HCT116 (cell line): ENCODE results near the gene FRMD4A. TPM values are rescaled to one million over a fixed set of nuclear protein-coding genes. Genes with fewer than 3 reads are reported as not detected.

Experiments
- ATAC-seq: fragments of 200-7000 bp; cut with Tn5 transposase; 2 replicates; pipeline ENCODE4 v1.9.1; 2020; ENCODE audit warnings: mild to moderate bottlenecking, moderate library complexity
- BruUV-seq: library from RNA; stranded (reverse); fragments of 400-500 nt; replicated peaks from 2 replicates; lab custom pipeline; 2021; lab: Mats Ljungman, UMichigan
- CTCF ChIA-PET: fragments of 300-600 bp; sonication (Branson Sonifier 250); formaldehyde crosslinking; loops from one replicate; lab custom pipeline; 2021; ENCODE audit warnings: antibody characterized with exemption; lab: Charles Lee
- POLR2A ChIA-PET: fragments of 300-600, 350-600 bp; sonication (Branson Sonifier 250); formaldehyde crosslinking; loops from one replicate; lab custom pipeline; 2021; ENCODE audit warnings: antibody characterized with exemption; lab: Charles Lee
- RAD21 ChIA-PET, 2 experiments: fragments of 300-600 bp; sonication (Branson Sonifier 250); formaldehyde crosslinking; loops; one replicate each; lab custom pipeline; 2023; ENCODE audit warnings: low total read pairs in 2 of 2; ENCODE audit not compliant: uncharacterized antibody in 2 of 2, unreplicated experiment in 2 of 2, low non-redundant PET in 1 of 2; lab: Charles Lee
- DNase-seq: peaks from one replicate; pipeline ENCODE4 v3.0.0-alpha.2; 2010; ENCODE audit warnings: low read depth, low spot score
- H2AFZ ChIP-seq: fragments of 200-600 bp; shearing (Covaris generic), sonication (generic); 2 replicates; pipeline ENCODE4 v1.6.1; 2017; ENCODE audit warnings: low read depth, mixed run types, mixed read lengths, antibody characterized with exemption, low read length; ENCODE audit not compliant: poor library complexity, severe bottlenecking
- H3K27ac ChIP-seq: 2 replicates; pipeline ENCODE4 v1.5.1; 2012; ENCODE audit warnings: low read depth, low read length
- H3K27me3 ChIP-seq: fragments of 200-600 bp; sonication (generic); 2 replicates; pipeline ENCODE4 v1.6.1; 2016; ENCODE audit warnings: mixed run types, low read length, mixed read lengths; ENCODE audit not compliant: insufficient read depth
- H3K36me3 ChIP-seq, 2 experiments: fragments of 200-500 bp in 1 of 2; fragments of 200-600 bp in 1 of 2; sonication (Bioruptor generic) in 1 of 2; sonication (generic) in 1 of 2; 2 replicates each; pipeline versions ENCODE4 v1.5.1 to v1.6.1; 2014 to 2016; ENCODE audit warnings: low read length in 2 of 2, inconsistent platforms in 1 of 2, mixed read lengths in 1 of 2, mixed run types in 1 of 2; ENCODE audit not compliant: insufficient read depth in 2 of 2, control insufficient read depth in 1 of 2
- H3K4me1 ChIP-seq, 2 experiments: fragments of 200-600 bp in 1 of 2; sonication (generic) in 1 of 2; 2 replicates each; pipeline versions ENCODE4 v1.5.1 to v1.6.1; 2012 to 2017; ENCODE audit warnings: low read length in 2 of 2, inconsistent platforms in 1 of 2, mild to moderate bottlenecking in 1 of 2, mixed read lengths in 1 of 2, mixed run types in 1 of 2, moderate library complexity in 1 of 2; ENCODE audit not compliant: insufficient read depth in 2 of 2, control insufficient read depth in 1 of 2
- H3K4me2 ChIP-seq: fragments of 200-600 bp; sonication (generic); 2 replicates; pipeline ENCODE4 v1.6.1; 2017; ENCODE audit warnings: mixed run types, low read length, mixed read lengths
- H3K4me3 ChIP-seq, 2 experiments: fragments of 200-600 bp in 1 of 2; sonication (generic) in 1 of 2; replicated peaks in 1 of 2; 2 replicates each; pipeline ENCODE4 v1.5.1; 2011 to 2016; ENCODE audit warnings: low read length in 2 of 2, control low read depth in 1 of 2, low read depth in 1 of 2, mild to moderate bottlenecking in 1 of 2, mixed read lengths in 1 of 2, mixed run types in 1 of 2
- H3K79me2 ChIP-seq: fragments of 200-600 bp; sonication (generic); 2 replicates; pipeline ENCODE4 v1.6.1; 2017; ENCODE audit warnings: mild to moderate bottlenecking, mixed run types, low read length, moderate library complexity, mixed read lengths; ENCODE audit not compliant: insufficient read depth
- H3K9ac ChIP-seq: fragments of 200-600 bp; sonication (generic); 2 replicates; pipeline ENCODE4 v1.6.1; 2016; ENCODE audit warnings: low read length, mixed read lengths
- H3K9me2 ChIP-seq: fragments of 200-600 bp; sonication (generic), shearing (Covaris generic); 2 replicates; pipeline ENCODE4 v1.6.1; 2017; ENCODE audit warnings: mixed run types, mild to moderate bottlenecking, moderate library complexity; ENCODE audit not compliant: insufficient read depth
- H3K9me3 ChIP-seq, 2 experiments: fragments of 200-500 bp in 1 of 2; fragments of 200-600 bp in 1 of 2; sonication (Bioruptor generic) in 1 of 2; sonication (generic) in 1 of 2; 2 replicates each; pipeline ENCODE4 v1.6.1; 2014 to 2017; ENCODE audit warnings: low read length in 2 of 2, mixed read lengths in 2 of 2, inconsistent platforms in 1 of 2, low read depth in 1 of 2, mild to moderate bottlenecking in 1 of 2, mixed run types in 1 of 2, moderate library complexity in 1 of 2; ENCODE audit not compliant: control insufficient read depth in 1 of 2, insufficient read depth in 1 of 2
- H4K20me1 ChIP-seq: fragments of 200-600 bp; sonication (generic), shearing (Covaris generic); 2 replicates; pipeline ENCODE4 v1.6.1; 2017; ENCODE audit warnings: mixed run types, mild to moderate bottlenecking, moderate library complexity; ENCODE audit not compliant: insufficient read depth
- CBX3 ChIP-seq: IDR thresholded peaks from 2 replicates; pipeline ENCODE4 v1.6.1; 2012; ENCODE audit warnings: low read depth
- CEBPB ChIP-seq: IDR thresholded peaks from 2 replicates; pipeline ENCODE4 v1.6.1; 2012; ENCODE audit warnings: low read depth
- CTCF ChIP-seq, 3 experiments: fragments of 200-600 bp in 1 of 3; sonication (generic) in 1 of 3; IDR thresholded peaks in 2 of 3; conservative IDR thresholded peaks in 1 of 3; 2 replicates each; pipeline ENCODE4 v1.5.1; 2012 to 2017; ENCODE audit warnings: low read depth in 2 of 3, low read length in 2 of 3, antibody characterized with exemption in 1 of 3, borderline replicate concordance in 1 of 3, control low read depth in 1 of 3, mild to moderate bottlenecking in 1 of 3, mixed read lengths in 1 of 3, mixed run types in 1 of 3, moderate library complexity in 1 of 3; ENCODE audit not compliant: insufficient read depth in 1 of 3
- EGR1 ChIP-seq: IDR thresholded peaks from 2 replicates; pipeline ENCODE4 v1.6.1; 2012; ENCODE audit warnings: low read depth
- ELF1 ChIP-seq: IDR thresholded peaks from 2 replicates; pipeline ENCODE4 v1.6.1; 2012; ENCODE audit warnings: low read depth, borderline replicate concordance
- FOSL1 ChIP-seq: IDR thresholded peaks from 2 replicates; pipeline ENCODE4 v1.6.1; 2012; ENCODE audit warnings: low read depth
- JUND ChIP-seq: IDR thresholded peaks from 2 replicates; pipeline ENCODE4 v1.6.1; 2012
- POLR2A ChIP-seq: IDR thresholded peaks from 2 replicates; pipeline ENCODE4 v1.7.0; 2011; ENCODE audit warnings: borderline replicate concordance; ENCODE audit not compliant: insufficient read depth, insufficient read length; ENCODE audit errors: extremely low read depth
- POLR2AphosphoS5 ChIP-seq: IDR thresholded peaks from 2 replicates; pipeline ENCODE4 v1.6.1; 2011; ENCODE audit warnings: mild to moderate bottlenecking, low read depth, low read length, moderate library complexity
- RAD21 ChIP-seq: IDR thresholded peaks from 2 replicates; pipeline ENCODE4 v1.6.1; 2012; ENCODE audit warnings: low read depth, mild to moderate bottlenecking
- SIN3A ChIP-seq: IDR thresholded peaks from 2 replicates; pipeline ENCODE4 v1.6.1; 2012; ENCODE audit warnings: low read depth
- SP1 ChIP-seq: IDR thresholded peaks from 2 replicates; pipeline ENCODE4 v1.6.1; 2012; ENCODE audit warnings: low read depth
- SRF ChIP-seq: IDR thresholded peaks from 2 replicates; pipeline ENCODE4 v1.6.1; 2012; ENCODE audit warnings: low read depth
- YY1 ChIP-seq: IDR thresholded peaks from 2 replicates; pipeline ENCODE4 v1.6.1; 2011; ENCODE audit warnings: low read length, low read depth, moderate library complexity, mild to moderate bottlenecking; ENCODE audit not compliant: insufficient replicate concordance; ENCODE audit errors: extremely low read depth
- ZBTB33 ChIP-seq: IDR thresholded peaks from 2 replicates; pipeline ENCODE4 v1.6.1; 2011; ENCODE audit warnings: mild to moderate bottlenecking, low read length, moderate library complexity; ENCODE audit not compliant: insufficient replicate concordance; ENCODE audit errors: extremely low read depth
- ZFX ChIP-seq: fragments of 450-650 bp; IDR thresholded peaks from 2 replicates; pipeline ENCODE4 v1.6.1; 2017
- ZNF274 ChIP-seq: fragments of 200-500 bp; sonication (Bioruptor generic); IDR thresholded peaks from 2 replicates; pipeline ENCODE4 v1.6.1; 2014; ENCODE audit warnings: mild to moderate bottlenecking, low read depth, low read length, inconsistent platforms
- intact Hi-C: fragments of 100-400 bp; cut with micrococcal nuclease; formaldehyde crosslinking; loops from 2 replicates; pipeline ENCODE4 v1.10.0; 2022
- total RNA-seq: library from RNA; stranded (reverse); gene quantifications from one replicate; pipeline ENCODE4 v1.2.1, GENCODE V29; 2021; ENCODE audit not compliant: unreplicated experiment
- TF ChIP-seq, protein P1 (sequence below): IDR thresholded peaks from 2 replicates; pipeline ENCODE4 v1.6.1; 2012

Gene FRMD4A
- total RNA-seq, 1 experiment from 2014 or later, result 0.20 TPM

- DNase-seq (no peak), ATAC-seq (no peak)
- no TSS peak for BruUV-seq
- POLR2A ChIA-PET, result no interaction called here
- RAD21 ChIA-PET, result no interaction called here
- Histone ChIP-seq H3K27me3 (peaks cover 56% of the 10 kb centered on the region), H4K20me1 (no peaks in the 10 kb centered on the region), H3K36me3 (no peaks in the 10 kb centered on the region), H3K4me1 (no peaks in the 10 kb centered on the region), H3K4me2 (no peak overlapping the region), H2AFZ (no peak overlapping the region), H3K9ac (no peak overlapping the region), H3K27ac (no peak overlapping the region), H3K9me3 (no peaks in the 10 kb centered on the region), H3K4me3 (no peak overlapping the region), H3K79me2 (no peaks in the 10 kb centered on the region), H3K9me2 (no peaks in the 10 kb centered on the region)
- CTCF ChIA-PET, result no interaction called here
- intact Hi-C loops, result no loop called here
- TF ChIP-seq ZBTB33 (no peak), FOSL1 (no peak), ELF1 (no peak), SRF (no peak), POLR2AphosphoS5 (no peak), CBX3 (no peak), CTCF (IDR thresholded peaks at IDR 0.05 in 2 of 3, conservative IDR thresholded peaks at IDR 0.05 in 1 of 3; ENCODE audit: borderline replicate concordance in 1 of 3, insufficient read depth in 1 of 3, low read depth in 2 of 3, low read length in 2 of 3) (no peak), ZNF274 (no peak), RAD21 (no peak), CEBPB (no peak), JUND (no peak), ZFX (no peak), SIN3A (no peak), POLR2A (no peak), EGR1 (no peak), YY1 (no peak), SP1 (no peak)
- TF ChIP-seq, protein P1, sequence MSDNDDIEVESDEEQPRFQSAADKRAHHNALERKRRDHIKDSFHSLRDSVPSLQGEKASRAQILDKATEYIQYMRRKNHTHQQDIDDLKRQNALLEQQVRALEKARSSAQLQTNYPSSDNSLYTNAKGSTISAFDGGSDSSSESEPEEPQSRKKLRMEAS, result no peak
These were observed 67.8 kb downstream of the FRMD4A start for GRCh38 chr10:14262836-14263425.
